Neural cell (in vitro differentiated cells): ENCODE data around the gene GTF2F1. TPM values are rescaled to one million over a fixed set of nuclear protein-coding genes. Genes with fewer than 3 reads are reported as not detected.

ENCODE experiments used
- H2AFZ ChIP-seq: fragments of 200-600, 300-800 bp; sonication (generic), shearing (Covaris generic); 2 replicates; pipeline ENCODE4 v1.6.0; 2014; ENCODE audit warnings: low read depth, mild to moderate bottlenecking, antibody characterized with exemption, low read length, moderate library complexity
- H3F3A ChIP-seq: fragments of 200-600 bp; shearing (Covaris generic); 2 replicates; pipeline ENCODE4 v1.6.1; 2016; ENCODE audit warnings: mild to moderate bottlenecking, moderate library complexity, mixed read lengths, antibody characterized with exemption, low read length; ENCODE audit not compliant: insufficient read depth, poor library complexity, severe bottlenecking
- H3K27ac ChIP-seq: fragments of 200-600, 300-800 bp; sonication (generic), shearing (Covaris generic); 2 replicates; pipeline ENCODE4 v1.5.1; 2014; ENCODE audit warnings: mild to moderate bottlenecking, low read length, moderate library complexity
- H3K27me3 ChIP-seq: fragments of 300-800, 200-600 bp; sonication (generic), shearing (Covaris generic); 2 replicates; pipeline ENCODE4 v1.6.0; 2014; ENCODE audit warnings: mild to moderate bottlenecking, low read depth, low read length, moderate library complexity; ENCODE audit not compliant: insufficient read depth
- H3K36me3 ChIP-seq: fragments of 300-800, 200-600 bp; sonication (generic), shearing (Covaris generic); 2 replicates; pipeline ENCODE4 v1.5.1; 2014; ENCODE audit warnings: mild to moderate bottlenecking, antibody characterized with exemption, low read length, moderate library complexity; ENCODE audit not compliant: insufficient read depth
- H3K4me2 ChIP-seq: fragments of 300-800, 200-600 bp; sonication (generic), shearing (Covaris generic); 2 replicates; pipeline ENCODE4 v1.6.0; 2014; ENCODE audit warnings: mild to moderate bottlenecking, low read length
- H3K4me3 ChIP-seq: fragments of 300-800, 200-600 bp; sonication (generic), shearing (Covaris generic); 2 replicates; pipeline ENCODE4 v1.5.1; 2014; ENCODE audit warnings: mild to moderate bottlenecking, low read length, moderate library complexity
- H3K79me2 ChIP-seq: fragments of 200-600 bp; shearing (Covaris generic); replicated peaks from 2 replicates; pipeline ENCODE4 v1.6.0; 2014; ENCODE audit warnings: mild to moderate bottlenecking, low read length, moderate library complexity; ENCODE audit not compliant: insufficient read depth
- H3K9ac ChIP-seq: fragments of 300-800, 200-600 bp; sonication (generic), shearing (Covaris generic); 2 replicates; pipeline ENCODE4 v1.6.1; 2016; ENCODE audit warnings: mild to moderate bottlenecking, low read length, mixed read lengths
- H3K9me2 ChIP-seq: fragments of 200-600 bp; shearing (Covaris generic); 2 replicates; pipeline ENCODE4 v1.6.1; 2016; ENCODE audit warnings: mild to moderate bottlenecking, low read length, mixed read lengths; ENCODE audit not compliant: insufficient read depth
- H3K9me3 ChIP-seq: fragments of 200-600, 300-800 bp; sonication (generic), shearing (Covaris generic); 2 replicates; pipeline ENCODE4 v1.6.1; 2016; ENCODE audit warnings: mild to moderate bottlenecking, mixed run types, low read length, moderate library complexity, mixed read lengths
- H4K20me1 ChIP-seq: fragments of 200-600 bp; shearing (Covaris generic); 2 replicates; pipeline ENCODE4 v1.6.1; 2016; ENCODE audit warnings: mild to moderate bottlenecking, mixed run types; ENCODE audit not compliant: insufficient read depth
- EP300 ChIP-seq: fragments of 450-650 bp; conservative IDR thresholded peaks from 2 replicates; pipeline ENCODE4 v1.6.1; 2014; ENCODE audit warnings: antibody characterized with exemption, mild to moderate bottlenecking, moderate library complexity; ENCODE audit not compliant: poor library complexity, severe bottlenecking
- EZH2 ChIP-seq: fragments of 200-600, 300-800 bp; shearing (Covaris generic), sonication (generic); IDR thresholded peaks from 2 replicates; pipeline ENCODE4 v1.6.1; 2014; ENCODE audit warnings: antibody characterized with exemption, low read length, borderline replicate concordance, mild to moderate bottlenecking; ENCODE audit not compliant: insufficient read depth, poor library complexity, severe bottlenecking
- MXI1 ChIP-seq: fragments of 450-650 bp; conservative IDR thresholded peaks from 2 replicates; pipeline ENCODE4 v1.6.1; 2014; ENCODE audit warnings: antibody characterized with exemption, mild to moderate bottlenecking; ENCODE audit not compliant: poor library complexity, severe bottlenecking
- POLR2AphosphoS5 ChIP-seq: IDR thresholded peaks from 2 replicates; pipeline ENCODE4 v1.6.1; 2012
- RAD21 ChIP-seq: fragments of 450-650 bp; conservative IDR thresholded peaks from 2 replicates; pipeline ENCODE4 v1.6.1; 2014; ENCODE audit warnings: antibody characterized with exemption, mild to moderate bottlenecking, moderate library complexity
- SMC3 ChIP-seq: fragments of 450-650 bp; conservative IDR thresholded peaks from 2 replicates; pipeline ENCODE4 v1.6.1; 2014; ENCODE audit warnings: antibody characterized with exemption, mild to moderate bottlenecking, moderate library complexity; ENCODE audit not compliant: poor library complexity
- TAF1 ChIP-seq: IDR thresholded peaks from 2 replicates; pipeline ENCODE4 v1.6.1; 2012; ENCODE audit warnings: low read depth
- polyA plus RNA-seq: library from polyadenylated mRNA; depleted of rRNA; stranded (reverse); fragments of >200 nt; gene quantifications from 2 replicates; pipeline ENCODE4 v1.2.3, GENCODE V29; 2014
- TF ChIP-seq, protein P1 (sequence below): fragments of 450-650 bp; IDR thresholded peaks from 2 replicates; pipeline ENCODE4 v1.5.1; 2014; ENCODE audit warnings: antibody characterized with exemption, mild to moderate bottlenecking, moderate library complexity; ENCODE audit not compliant: poor library complexity, severe bottlenecking
- TF ChIP-seq, protein P2 (sequence below): IDR thresholded peaks from 2 replicates; pipeline ENCODE4 v1.6.1; 2012; ENCODE audit warnings: borderline replicate concordance

Gene GTF2F1
- polyA plus RNA-seq, 1 donor from 2014 or later = 53.9 TPM

DNA sequence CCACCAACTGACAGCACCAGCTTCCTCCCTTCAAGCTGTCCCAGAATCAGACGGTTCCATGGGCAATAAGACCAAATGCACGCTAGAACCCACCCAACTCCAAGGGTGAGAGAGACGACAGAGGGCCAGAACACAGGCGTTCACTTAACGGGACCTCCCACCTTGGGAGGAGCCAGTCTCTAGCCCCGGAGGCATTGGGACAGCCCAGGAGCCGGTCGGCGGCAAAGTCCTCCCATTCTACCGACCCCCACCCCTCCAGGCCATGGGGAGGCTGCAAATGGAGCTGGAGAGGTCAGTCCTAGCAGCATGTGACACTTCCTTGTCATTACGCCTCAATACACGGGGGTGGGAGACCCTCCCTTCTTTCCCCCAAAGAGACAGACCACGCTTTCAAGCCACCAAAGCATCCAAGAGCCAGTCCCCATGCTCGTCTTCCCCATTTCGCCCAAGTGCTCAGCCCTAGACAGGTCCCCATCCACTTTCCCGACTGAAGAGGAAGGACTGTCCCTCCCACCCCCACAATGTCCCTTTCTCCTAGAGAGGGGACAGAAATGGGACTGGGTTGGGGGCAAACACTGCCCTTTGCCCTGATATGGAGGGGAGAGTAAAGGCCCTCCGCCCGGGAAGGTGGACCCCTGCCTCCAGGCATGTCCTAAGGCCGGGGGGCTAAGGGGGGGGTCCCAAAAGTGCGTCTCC is 30.7 kb upstream of the GTF2F1 start:
- TF ChIP-seq EP300 (no peak), EZH2 (no peak), SMC3 (peak; percentile 22), RAD21 (no peak), MXI1 (peak; percentile 24), TAF1 (no peak), POLR2AphosphoS5 (no peak)
- TF ChIP-seq, protein P1, sequence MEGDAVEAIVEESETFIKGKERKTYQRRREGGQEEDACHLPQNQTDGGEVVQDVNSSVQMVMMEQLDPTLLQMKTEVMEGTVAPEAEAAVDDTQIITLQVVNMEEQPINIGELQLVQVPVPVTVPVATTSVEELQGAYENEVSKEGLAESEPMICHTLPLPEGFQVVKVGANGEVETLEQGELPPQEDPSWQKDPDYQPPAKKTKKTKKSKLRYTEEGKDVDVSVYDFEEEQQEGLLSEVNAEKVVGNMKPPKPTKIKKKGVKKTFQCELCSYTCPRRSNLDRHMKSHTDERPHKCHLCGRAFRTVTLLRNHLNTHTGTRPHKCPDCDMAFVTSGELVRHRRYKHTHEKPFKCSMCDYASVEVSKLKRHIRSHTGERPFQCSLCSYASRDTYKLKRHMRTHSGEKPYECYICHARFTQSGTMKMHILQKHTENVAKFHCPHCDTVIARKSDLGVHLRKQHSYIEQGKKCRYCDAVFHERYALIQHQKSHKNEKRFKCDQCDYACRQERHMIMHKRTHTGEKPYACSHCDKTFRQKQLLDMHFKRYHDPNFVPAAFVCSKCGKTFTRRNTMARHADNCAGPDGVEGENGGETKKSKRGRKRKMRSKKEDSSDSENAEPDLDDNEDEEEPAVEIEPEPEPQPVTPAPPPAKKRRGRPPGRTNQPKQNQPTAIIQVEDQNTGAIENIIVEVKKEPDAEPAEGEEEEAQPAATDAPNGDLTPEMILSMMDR = no peak
- TF ChIP-seq, protein P2, sequence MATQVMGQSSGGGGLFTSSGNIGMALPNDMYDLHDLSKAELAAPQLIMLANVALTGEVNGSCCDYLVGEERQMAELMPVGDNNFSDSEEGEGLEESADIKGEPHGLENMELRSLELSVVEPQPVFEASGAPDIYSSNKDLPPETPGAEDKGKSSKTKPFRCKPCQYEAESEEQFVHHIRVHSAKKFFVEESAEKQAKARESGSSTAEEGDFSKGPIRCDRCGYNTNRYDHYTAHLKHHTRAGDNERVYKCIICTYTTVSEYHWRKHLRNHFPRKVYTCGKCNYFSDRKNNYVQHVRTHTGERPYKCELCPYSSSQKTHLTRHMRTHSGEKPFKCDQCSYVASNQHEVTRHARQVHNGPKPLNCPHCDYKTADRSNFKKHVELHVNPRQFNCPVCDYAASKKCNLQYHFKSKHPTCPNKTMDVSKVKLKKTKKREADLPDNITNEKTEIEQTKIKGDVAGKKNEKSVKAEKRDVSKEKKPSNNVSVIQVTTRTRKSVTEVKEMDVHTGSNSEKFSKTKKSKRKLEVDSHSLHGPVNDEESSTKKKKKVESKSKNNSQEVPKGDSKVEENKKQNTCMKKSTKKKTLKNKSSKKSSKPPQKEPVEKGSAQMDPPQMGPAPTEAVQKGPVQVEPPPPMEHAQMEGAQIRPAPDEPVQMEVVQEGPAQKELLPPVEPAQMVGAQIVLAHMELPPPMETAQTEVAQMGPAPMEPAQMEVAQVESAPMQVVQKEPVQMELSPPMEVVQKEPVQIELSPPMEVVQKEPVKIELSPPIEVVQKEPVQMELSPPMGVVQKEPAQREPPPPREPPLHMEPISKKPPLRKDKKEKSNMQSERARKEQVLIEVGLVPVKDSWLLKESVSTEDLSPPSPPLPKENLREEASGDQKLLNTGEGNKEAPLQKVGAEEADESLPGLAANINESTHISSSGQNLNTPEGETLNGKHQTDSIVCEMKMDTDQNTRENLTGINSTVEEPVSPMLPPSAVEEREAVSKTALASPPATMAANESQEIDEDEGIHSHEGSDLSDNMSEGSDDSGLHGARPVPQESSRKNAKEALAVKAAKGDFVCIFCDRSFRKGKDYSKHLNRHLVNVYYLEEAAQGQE = no peak
- no peak overlapping the region for H2AFZ ChIP-seq
- peak overlapping the region; percentile 59 for H3K27ac ChIP-seq

DNA sequence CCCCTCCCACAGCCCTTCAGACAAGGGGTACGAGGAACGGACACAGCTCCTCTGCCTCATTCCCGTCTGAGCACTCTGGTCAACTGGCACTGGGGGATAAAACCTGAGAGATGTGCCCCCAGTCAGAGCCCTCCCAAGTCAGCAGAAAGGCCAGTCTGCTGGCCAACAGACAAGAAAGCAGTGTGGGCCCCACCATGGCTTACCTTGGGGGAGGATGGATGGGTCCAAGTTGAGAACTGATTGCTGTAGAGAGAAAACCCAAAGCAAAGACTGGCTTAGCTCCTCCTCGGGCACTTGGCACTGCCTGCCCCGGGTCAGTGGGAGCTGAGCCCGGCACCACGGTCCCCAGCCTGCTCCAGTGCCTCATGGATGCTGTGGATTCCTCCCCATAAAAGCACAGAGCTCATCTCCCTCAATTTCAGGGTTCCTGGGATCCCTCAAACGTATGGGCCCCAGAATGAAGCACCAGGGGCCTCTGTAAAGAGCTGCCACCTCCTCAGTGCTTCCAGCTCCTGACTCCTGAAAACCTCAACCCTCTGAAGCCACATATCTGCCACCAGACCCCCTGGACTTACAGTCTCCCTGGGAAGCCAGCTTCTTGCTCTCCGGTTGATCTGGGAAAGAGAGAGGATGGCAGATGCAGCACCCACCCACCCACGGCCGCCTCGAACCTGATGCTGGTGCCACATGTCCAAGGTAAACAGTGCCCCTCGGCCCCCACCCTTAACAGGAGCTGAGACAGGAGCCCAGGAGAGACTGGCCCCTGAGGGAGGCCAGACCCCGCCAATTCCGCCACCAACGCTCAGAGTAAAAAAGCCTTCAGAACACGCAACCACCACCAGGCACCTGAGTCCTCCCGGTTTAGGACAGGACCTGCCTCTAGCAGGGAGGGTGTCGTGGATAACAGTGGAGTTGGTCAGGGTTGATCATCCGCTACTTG is 28.4 kb upstream of the GTF2F1 start:
- Histone ChIP-seq H3F3A (no peaks in the 10 kb centered on the region), H3K9me3 (no peaks in the 10 kb centered on the region), H3K9ac (no peak overlapping the region), H3K27ac (no peak overlapping the region), H3K4me2 (no peak overlapping the region), H3K4me3 (no peak overlapping the region), H3K9me2 (no peaks in the 10 kb centered on the region), H3K27me3 (no peaks in the 10 kb centered on the region), H3K79me2 (peaks cover 38% of the 10 kb centered on the region), H2AFZ (no peak overlapping the region), H4K20me1 (peaks cover 32% of the 10 kb centered on the region), H3K36me3 (no peaks in the 10 kb centered on the region)
- TF ChIP-seq, protein P1 = no peak
- TF ChIP-seq RAD21 = no peak
- no peak for TF ChIP-seq SMC3
- no peak for TF ChIP-seq TAF1
- no peak for TF ChIP-seq MXI1
- no peak for TF ChIP-seq POLR2AphosphoS5
- TF ChIP-seq, protein P2 = no peak
- no peak for TF ChIP-seq EZH2
- TF ChIP-seq EP300 = no peak

More for the DNA sequence above, 30.7 kb upstream of the GTF2F1 start:
- H4K20me1 ChIP-seq = peaks cover 32% of the 10 kb centered on the region
- H3K4me2 ChIP-seq = peak overlapping the region; percentile 81
- H3F3A ChIP-seq = no peaks in the 10 kb centered on the region
- no peaks in the 10 kb centered on the region for H3K36me3 ChIP-seq
- no peaks in the 10 kb centered on the region for H3K27me3 ChIP-seq
- H3K4me3 ChIP-seq = peak overlapping the region; percentile 96
- no peaks in the 10 kb centered on the region for H3K9me3 ChIP-seq
- H3K9ac ChIP-seq = peak overlapping the region; percentile 84
- peaks cover 38% of the 10 kb centered on the region for H3K79me2 ChIP-seq
- H3K9me2 ChIP-seq = no peaks in the 10 kb centered on the region
